ENCODE measurements around the gene NAA16.

Gene NAA16

GRCh38 chr13:41361491-41361890 lies 50.4 kb downstream of the NAA16 start:
- DNase-seq: no peak

- no peak for DNase-seq
Measured at GRCh38 chr13:41364043-41364442, 53.0 kb downstream of the NAA16 start.

GRCh38 chr13:41365631-41366030 lies 54.6 kb downstream of the NAA16 start:
- no peak for DNase-seq

- DNase-seq: no peak
Measured at GRCh38 chr13:41370736-41371135, 59.7 kb downstream of the NAA16 start.

- no peak for DNase-seq
Measured at GRCh38 chr13:41377446-41377845, 66.4 kb downstream of the NAA16 start.

- DNase-seq: no peak
Measured at GRCh38 chr13:41382431-41382830, 71.4 kb downstream of the NAA16 start.

- no peak for DNase-seq
Measured at GRCh38 chr13:41383386-41383785, 72.3 kb downstream of the NAA16 start.

- no peak for DNase-seq
Measured at GRCh38 chr13:41384749-41385503, 73.9 kb downstream of the NAA16 start.

- DNase-seq: no peak
Measured at GRCh38 chr13:41386211-41386610, 75.1 kb downstream of the NAA16 start.

GRCh38 chr13:41387576-41387975 lies 76.5 kb downstream of the NAA16 start:
- no peak for DNase-seq

GRCh38 chr13:41388143-41388881 lies 77.2 kb downstream of the NAA16 start:
- no peak for DNase-seq

- DNase-seq: no peak
Measured at GRCh38 chr13:41389580-41389979, 78.5 kb downstream of the NAA16 start.

GRCh38 chr13:41394166-41394565 lies 83.1 kb downstream of the NAA16 start:
- DNase-seq: no peak

GRCh38 chr13:41398494-41399170 lies 87.6 kb downstream of the NAA16 start:
- no peak for DNase-seq

- DNase-seq: no peak
Measured at GRCh38 chr13:41401366-41401765, 90.3 kb downstream of the NAA16 start.

GRCh38 chr13:41402691-41403511 lies 91.8 kb downstream of the NAA16 start:
- DNase-seq: no peak

- DNase-seq: no peak
Measured at GRCh38 chr13:41403983-41404382, 92.9 kb downstream of the NAA16 start.

GRCh38 chr13:41405367-41405766 lies 94.3 kb downstream of the NAA16 start:
- DNase-seq: no peak

- DNase-seq: no peak
Measured at GRCh38 chr13:41407380-41407779, 96.3 kb downstream of the NAA16 start.

- DNase-seq: no peak
Measured at GRCh38 chr13:41408121-41408520, 97.1 kb downstream of the NAA16 start.

GRCh38 chr13:41408746-41409145 lies 97.7 kb downstream of the NAA16 start:
- DNase-seq: no peak

GRCh38 chr13:41409611-41410010 lies 98.5 kb downstream of the NAA16 start:
- DNase-seq: no peak

GRCh38 chr13:41411060-41411459 lies 100.0 kb downstream of the NAA16 start:
- DNase-seq: no peak
